HEK293T (cell line): ENCODE results near the gene ASIC3.

Experiments used
- CTBP1 ChIP-seq: fragments of 450-650 bp; IDR thresholded peaks from 2 replicates; pipeline ENCODE4 v1.6.1; 2016; ENCODE audit warnings: borderline replicate concordance
- FOXA1 ChIP-seq: fragments of 450-650 bp; IDR thresholded peaks from 2 replicates; pipeline ENCODE4 v1.6.1; 2016; ENCODE audit warnings: mild to moderate bottlenecking
- FOXK2 ChIP-seq: fragments of 450-650 bp; IDR thresholded peaks from 2 replicates; pipeline ENCODE4 v1.6.1; 2016; ENCODE audit warnings: mild to moderate bottlenecking
- FOXM1 ChIP-seq: fragments of 450-650 bp; IDR thresholded peaks from 2 replicates; pipeline ENCODE4 v1.6.1; 2017; ENCODE audit warnings: mild to moderate bottlenecking, borderline replicate concordance
- HDGF ChIP-seq: fragments of 450-650 bp; IDR thresholded peaks from 2 replicates; pipeline ENCODE4 v1.6.1; 2017; ENCODE audit warnings: antibody characterized with exemption, borderline replicate concordance
- PKNOX1 ChIP-seq: fragments of 450-650 bp; IDR thresholded peaks from 2 replicates; pipeline ENCODE4 v1.6.1; 2016
- SP1 ChIP-seq: fragments of 450-650 bp; IDR thresholded peaks from 2 replicates; pipeline ENCODE4 v1.6.1; 2017
- SUZ12 ChIP-seq: fragments of 450-650 bp; IDR thresholded peaks from 2 replicates; pipeline ENCODE4 v1.6.1; 2016; ENCODE audit warnings: mild to moderate bottlenecking
- TARDBP ChIP-seq: fragments of 450-650 bp; IDR thresholded peaks from 2 replicates; pipeline ENCODE4 v1.6.1; 2016
- ZNF384 ChIP-seq: fragments of 450-650 bp; IDR thresholded peaks from 2 replicates; pipeline ENCODE4 v1.6.1; 2016

GRCh38 chr7:151089893-151090730 is 41.8 kb downstream of the ASIC3 start:
- TF ChIP-seq SP1: no peak
- no peak for TF ChIP-seq FOXA1
- TF ChIP-seq CTBP1: no peak
- no peak for TF ChIP-seq FOXM1
- TF ChIP-seq FOXK2: no peak
- no peak for TF ChIP-seq HDGF
- TF ChIP-seq ZNF384: no peak
- no peak for TF ChIP-seq TARDBP
- no peak for TF ChIP-seq SUZ12
- TF ChIP-seq PKNOX1: no peak
